ENCODE measurements around the gene NR3C1.

The NR3C1 gene

GRCh38 chr5:143403593-143404415, at the start of gene NR3C1:
Gene NR3C1 (minus strand): TSS chr5:143403686. CDS start chr5:143400839, 2,847 bp downstream.
- DNase-seq, result peak; percentile 92

GRCh38 chr5:143449772-143450171, 46.3 kb upstream of the NR3C1 start:
- DNase-seq, result no peak

GRCh38 chr5:143448518-143448917, 45.0 kb upstream of the NR3C1 start:
- DNase-seq, result peak; percentile 41

- DNase-seq, result no peak
Observed at GRCh38 chr5:143447983-143448382, 44.5 kb upstream of the NR3C1 start.

GRCh38 chr5:143446535-143447226, 43.2 kb upstream of the NR3C1 start:
- DNase-seq, result peak; percentile 18

- DNase-seq, result no peak
Observed at GRCh38 chr5:143445776-143446175, 42.3 kb upstream of the NR3C1 start.

- no peak for DNase-seq
Observed at GRCh38 chr5:143443330-143443729, 39.8 kb upstream of the NR3C1 start.

GRCh38 chr5:143442385-143442784, 38.9 kb upstream of the NR3C1 start:
- DNase-seq, result no peak

- DNase-seq, result no peak
Observed at GRCh38 chr5:143440448-143441115, 37.1 kb upstream of the NR3C1 start.

- no peak for DNase-seq
Observed at GRCh38 chr5:143437666-143438273, 34.3 kb upstream of the NR3C1 start.

GRCh38 chr5:143436871-143437270, 33.4 kb upstream of the NR3C1 start:
- no peak for DNase-seq

- peak; percentile 68 for DNase-seq
Observed at GRCh38 chr5:143435210-143435657, 31.7 kb upstream of the NR3C1 start.

GRCh38 chr5:143434261-143435209, 31.0 kb upstream of the NR3C1 start:
- peak; percentile 67 for DNase-seq

- DNase-seq, result no peak
Observed at GRCh38 chr5:143433670-143434069, 30.2 kb upstream of the NR3C1 start.

GRCh38 chr5:143432658-143433239, 29.3 kb upstream of the NR3C1 start:
- DNase-seq, result no peak

- DNase-seq, result no peak
Observed at GRCh38 chr5:143431789-143432188, 28.3 kb upstream of the NR3C1 start.

- no peak for DNase-seq
Observed at GRCh38 chr5:143428738-143429420, 25.4 kb upstream of the NR3C1 start.

- DNase-seq, result no peak
Observed at GRCh38 chr5:143428155-143428554, 24.7 kb upstream of the NR3C1 start.

- no peak for DNase-seq
Observed at GRCh38 chr5:143427122-143427735, 23.7 kb upstream of the NR3C1 start.

GRCh38 chr5:143426437-143426991, 23.0 kb upstream of the NR3C1 start:
- DNase-seq, result no peak
